HCT116 (cell line): ENCODE results near the gene DPH6. TPM values are rescaled to one million over a fixed set of nuclear protein-coding genes. Genes with fewer than 3 reads are reported as not detected.

Source experiments
- ATAC-seq: fragments of 200-7000 bp; cut with Tn5 transposase; 2 replicates; pipeline ENCODE4 v1.9.1; 2020; ENCODE audit warnings: mild to moderate bottlenecking, moderate library complexity
- BruUV-seq: library from RNA; stranded (reverse); fragments of 400-500 nt; replicated peaks from 2 replicates; lab custom pipeline; 2021; lab: Mats Ljungman, UMichigan
- CTCF ChIA-PET: fragments of 300-600 bp; sonication (Branson Sonifier 250); formaldehyde crosslinking; loops from one replicate; lab custom pipeline; 2021; ENCODE audit warnings: antibody characterized with exemption; lab: Charles Lee
- POLR2A ChIA-PET: fragments of 300-600, 350-600 bp; sonication (Branson Sonifier 250); formaldehyde crosslinking; loops from one replicate; lab custom pipeline; 2021; ENCODE audit warnings: antibody characterized with exemption; lab: Charles Lee
- RAD21 ChIA-PET, 2 experiments: fragments of 300-600 bp; sonication (Branson Sonifier 250); formaldehyde crosslinking; loops; one replicate each; lab custom pipeline; 2023; ENCODE audit warnings: low total read pairs in 2 of 2; ENCODE audit not compliant: uncharacterized antibody in 2 of 2, unreplicated experiment in 2 of 2, low non-redundant PET in 1 of 2; lab: Charles Lee
- DNase-seq: peaks from one replicate; pipeline ENCODE4 v3.0.0-alpha.2; 2010; ENCODE audit warnings: low read depth, low spot score
- H2AFZ ChIP-seq: fragments of 200-600 bp; shearing (Covaris generic), sonication (generic); 2 replicates; pipeline ENCODE4 v1.6.1; 2017; ENCODE audit warnings: low read depth, mixed run types, mixed read lengths, antibody characterized with exemption, low read length; ENCODE audit not compliant: poor library complexity, severe bottlenecking
- H3K27ac ChIP-seq: 2 replicates; pipeline ENCODE4 v1.5.1; 2012; ENCODE audit warnings: low read depth, low read length
- H3K27me3 ChIP-seq: fragments of 200-600 bp; sonication (generic); 2 replicates; pipeline ENCODE4 v1.6.1; 2016; ENCODE audit warnings: mixed run types, low read length, mixed read lengths; ENCODE audit not compliant: insufficient read depth
- H3K36me3 ChIP-seq, 2 experiments: fragments of 200-500 bp in 1 of 2; fragments of 200-600 bp in 1 of 2; sonication (Bioruptor generic) in 1 of 2; sonication (generic) in 1 of 2; 2 replicates each; pipeline versions ENCODE4 v1.5.1 to v1.6.1; 2014 to 2016; ENCODE audit warnings: low read length in 2 of 2, inconsistent platforms in 1 of 2, mixed read lengths in 1 of 2, mixed run types in 1 of 2; ENCODE audit not compliant: insufficient read depth in 2 of 2, control insufficient read depth in 1 of 2
- H3K4me1 ChIP-seq, 2 experiments: fragments of 200-600 bp in 1 of 2; sonication (generic) in 1 of 2; 2 replicates each; pipeline versions ENCODE4 v1.5.1 to v1.6.1; 2012 to 2017; ENCODE audit warnings: low read length in 2 of 2, inconsistent platforms in 1 of 2, mild to moderate bottlenecking in 1 of 2, mixed read lengths in 1 of 2, mixed run types in 1 of 2, moderate library complexity in 1 of 2; ENCODE audit not compliant: insufficient read depth in 2 of 2, control insufficient read depth in 1 of 2
- H3K4me2 ChIP-seq: fragments of 200-600 bp; sonication (generic); 2 replicates; pipeline ENCODE4 v1.6.1; 2017; ENCODE audit warnings: mixed run types, low read length, mixed read lengths
- H3K4me3 ChIP-seq, 2 experiments: fragments of 200-600 bp in 1 of 2; sonication (generic) in 1 of 2; replicated peaks in 1 of 2; 2 replicates each; pipeline ENCODE4 v1.5.1; 2011 to 2016; ENCODE audit warnings: low read length in 2 of 2, control low read depth in 1 of 2, low read depth in 1 of 2, mild to moderate bottlenecking in 1 of 2, mixed read lengths in 1 of 2, mixed run types in 1 of 2
- H3K79me2 ChIP-seq: fragments of 200-600 bp; sonication (generic); 2 replicates; pipeline ENCODE4 v1.6.1; 2017; ENCODE audit warnings: mild to moderate bottlenecking, mixed run types, low read length, moderate library complexity, mixed read lengths; ENCODE audit not compliant: insufficient read depth
- H3K9ac ChIP-seq: fragments of 200-600 bp; sonication (generic); 2 replicates; pipeline ENCODE4 v1.6.1; 2016; ENCODE audit warnings: low read length, mixed read lengths
- H3K9me2 ChIP-seq: fragments of 200-600 bp; sonication (generic), shearing (Covaris generic); 2 replicates; pipeline ENCODE4 v1.6.1; 2017; ENCODE audit warnings: mixed run types, mild to moderate bottlenecking, moderate library complexity; ENCODE audit not compliant: insufficient read depth
- H3K9me3 ChIP-seq, 2 experiments: fragments of 200-500 bp in 1 of 2; fragments of 200-600 bp in 1 of 2; sonication (Bioruptor generic) in 1 of 2; sonication (generic) in 1 of 2; 2 replicates each; pipeline ENCODE4 v1.6.1; 2014 to 2017; ENCODE audit warnings: low read length in 2 of 2, mixed read lengths in 2 of 2, inconsistent platforms in 1 of 2, low read depth in 1 of 2, mild to moderate bottlenecking in 1 of 2, mixed run types in 1 of 2, moderate library complexity in 1 of 2; ENCODE audit not compliant: control insufficient read depth in 1 of 2, insufficient read depth in 1 of 2
- H4K20me1 ChIP-seq: fragments of 200-600 bp; sonication (generic), shearing (Covaris generic); 2 replicates; pipeline ENCODE4 v1.6.1; 2017; ENCODE audit warnings: mixed run types, mild to moderate bottlenecking, moderate library complexity; ENCODE audit not compliant: insufficient read depth
- ATF3 ChIP-seq: IDR thresholded peaks from 2 replicates; pipeline ENCODE4 v1.6.1; 2012
- CEBPB ChIP-seq: IDR thresholded peaks from 2 replicates; pipeline ENCODE4 v1.6.1; 2012; ENCODE audit warnings: low read depth
- EGR1 ChIP-seq: IDR thresholded peaks from 2 replicates; pipeline ENCODE4 v1.6.1; 2012; ENCODE audit warnings: low read depth
- EZH2 ChIP-seq: fragments of 200-600 bp; sonication (generic); IDR thresholded peaks from 2 replicates; pipeline ENCODE4 v1.6.1; 2017; ENCODE audit warnings: antibody characterized with exemption, mixed run types
- JUND ChIP-seq: IDR thresholded peaks from 2 replicates; pipeline ENCODE4 v1.6.1; 2012
- MAX ChIP-seq: IDR thresholded peaks from 2 replicates; pipeline ENCODE4 v1.6.1; 2012
- POLR2A ChIP-seq: IDR thresholded peaks from 2 replicates; pipeline ENCODE4 v1.7.0; 2011; ENCODE audit warnings: borderline replicate concordance; ENCODE audit not compliant: insufficient read depth, insufficient read length; ENCODE audit errors: extremely low read depth
- POLR2AphosphoS5 ChIP-seq: IDR thresholded peaks from 2 replicates; pipeline ENCODE4 v1.6.1; 2011; ENCODE audit warnings: mild to moderate bottlenecking, low read depth, low read length, moderate library complexity
- RAD21 ChIP-seq: IDR thresholded peaks from 2 replicates; pipeline ENCODE4 v1.6.1; 2012; ENCODE audit warnings: low read depth, mild to moderate bottlenecking
- REST ChIP-seq: IDR thresholded peaks from 2 replicates; pipeline ENCODE4 v1.6.1; 2012; ENCODE audit warnings: low read depth
- SIN3A ChIP-seq: IDR thresholded peaks from 2 replicates; pipeline ENCODE4 v1.6.1; 2012; ENCODE audit warnings: low read depth
- SP1 ChIP-seq: IDR thresholded peaks from 2 replicates; pipeline ENCODE4 v1.6.1; 2012; ENCODE audit warnings: low read depth
- SRF ChIP-seq: IDR thresholded peaks from 2 replicates; pipeline ENCODE4 v1.6.1; 2012; ENCODE audit warnings: low read depth
- TCF7L2 ChIP-seq: IDR thresholded peaks from 2 replicates; pipeline ENCODE4 v1.7.0; 2011; ENCODE audit warnings: borderline replicate concordance, inconsistent platforms; ENCODE audit not compliant: insufficient read depth, insufficient read length; ENCODE audit errors: extremely low read depth
- YY1 ChIP-seq: IDR thresholded peaks from 2 replicates; pipeline ENCODE4 v1.6.1; 2011; ENCODE audit warnings: low read length, low read depth, moderate library complexity, mild to moderate bottlenecking; ENCODE audit not compliant: insufficient replicate concordance; ENCODE audit errors: extremely low read depth
- ZFX ChIP-seq: fragments of 450-650 bp; IDR thresholded peaks from 2 replicates; pipeline ENCODE4 v1.6.1; 2017
- ZNF274 ChIP-seq: fragments of 200-500 bp; sonication (Bioruptor generic); IDR thresholded peaks from 2 replicates; pipeline ENCODE4 v1.6.1; 2014; ENCODE audit warnings: mild to moderate bottlenecking, low read depth, low read length, inconsistent platforms
- intact Hi-C: fragments of 100-400 bp; cut with micrococcal nuclease; formaldehyde crosslinking; loops from 2 replicates; pipeline ENCODE4 v1.10.0; 2022
- total RNA-seq: library from RNA; stranded (reverse); gene quantifications from one replicate; pipeline ENCODE4 v1.2.1, GENCODE V29; 2021; ENCODE audit not compliant: unreplicated experiment

The DPH6 gene
- total RNA-seq, 1 experiment from 2014 or later: 18.2 TPM

- Histone ChIP-seq H3K9me2 (no peaks in the 10 kb centered on the region), H3K36me3 (no peaks in the 10 kb centered on the region), H3K9ac (no peak overlapping the region), H3K27ac (no peak overlapping the region), H3K4me1 (no peaks in the 10 kb centered on the region; a peak in 1 of 4 replicates), H3K79me2 (no peaks in the 10 kb centered on the region)
- RAD21 ChIA-PET: no interaction called here
- no peak for ATAC-seq
- DNase-seq: no peak
- POLR2A ChIA-PET: no interaction called here
- BruUV-seq: no TSS peak
- CTCF ChIA-PET: no interaction called here
- TF ChIP-seq EGR1: no peak
- TF ChIP-seq ZNF274: no peak
- TF ChIP-seq MAX: no peak
- no peak for TF ChIP-seq POLR2AphosphoS5
- TF ChIP-seq, all 23 proteins: peak for 0
- no peak overlapping the region for H2AFZ ChIP-seq
- no peaks in the 10 kb centered on the region for H3K27me3 ChIP-seq
- H3K4me3 ChIP-seq: no peak overlapping the region
- intact Hi-C loops: no loop called here
- H4K20me1 ChIP-seq: no peaks in the 10 kb centered on the region
- no peak overlapping the region for H3K4me2 ChIP-seq
- no peaks in the 10 kb centered on the region for H3K9me3 ChIP-seq
Observed at GRCh38 chr15:35351059-35351458, 194.9 kb downstream of the DPH6 start.

GRCh38 chr15:35349916-35350315, 196.0 kb downstream of the DPH6 start:
- H3K36me3 ChIP-seq: no peaks in the 10 kb centered on the region
- POLR2A ChIA-PET: no interaction called here
- intact Hi-C loops: no loop called here
- no peaks in the 10 kb centered on the region for H3K79me2 ChIP-seq
- no peaks in the 10 kb centered on the region for H3K27me3 ChIP-seq
- H3K9me3 ChIP-seq: no peaks in the 10 kb centered on the region
- H3K4me2 ChIP-seq: no peak overlapping the region
- RAD21 ChIA-PET: no interaction called here
- no peak overlapping the region for H3K9ac ChIP-seq
- H3K9me2 ChIP-seq: no peaks in the 10 kb centered on the region
- no peak for ATAC-seq
- no peak overlapping the region for H2AFZ ChIP-seq
- no peak overlapping the region for H3K4me3 ChIP-seq
- CTCF ChIA-PET: no interaction called here
- no peak for DNase-seq
- no peaks in the 10 kb centered on the region for H4K20me1 ChIP-seq
- H3K27ac ChIP-seq: no peak overlapping the region
- no TSS peak for BruUV-seq
- no peaks in the 10 kb centered on the region; a peak in 1 of 4 replicates for H3K4me1 ChIP-seq
- TF ChIP-seq YY1: no peak
- no peak for TF ChIP-seq ATF3
- TF ChIP-seq POLR2A: no peak
- no peak for TF ChIP-seq SRF
- no peak for TF ChIP-seq EZH2
- no peak for TF ChIP-seq REST
- TF ChIP-seq RAD21: no peak
- TF ChIP-seq CEBPB: no peak
- TF ChIP-seq JUND: no peak
- TF ChIP-seq SIN3A: no peak
- TF ChIP-seq EGR1: no peak
- no peak for TF ChIP-seq ZFX
- TF ChIP-seq SP1: no peak
- TF ChIP-seq TCF7L2: no peak
